ENCODE measurements around the gene HCRTR1. TPM values are rescaled to one million over a fixed set of nuclear protein-coding genes. Genes with fewer than 3 reads are reported as not detected.

Gene HCRTR1
- total RNA-seq, 4 donors from 2014 or later: 0.22 TPM; not detected in 3

GRCh38 chr1:31615414-31615813 lies 2.1 kb upstream of the HCRTR1 start:
- Histone ChIP-seq H3K4me3 (no peak overlapping the region), H3K36me3 (no peaks in the 10 kb centered on the region), H3K9me3 (no peaks in the 10 kb centered on the region), H3K27ac (no peak overlapping the region), H3K27me3 (peaks cover 0 to 35% (median 3%) of the 10 kb centered on the region in 4 donors), H3K4me1 (peaks cover 8 to 16% (median 11%) of the 10 kb centered on the region in 3 donors)
- TF ChIP-seq POLR2A (IDR thresholded peaks at IDR 0.05) (no peak), CTCF (IDR thresholded peaks at IDR 0.05) (no peak)
- DNase-seq: no peak
- 90% methylated on average over 5 of the region's 6 CpGs; no CpG with 5 or more reads in 1 of the 2 donors for WGBS, 2 donors
- intact Hi-C loops (cut with DNase I): no loop called here

- WGBS, 2 donors: 74 to 100% methylated on average over 2 of the region's 2 CpGs
- no peak for DNase-seq
- H3K4me1 ChIP-seq: peaks cover 8 to 16% (median 11%) of the 10 kb centered on the region in 3 donors
- TF ChIP-seq CTCF (IDR thresholded peaks at IDR 0.05) (no peak), POLR2A (IDR thresholded peaks at IDR 0.05) (no peak)
- no peaks in the 10 kb centered on the region for H3K36me3 ChIP-seq
- H3K9me3 ChIP-seq: no peaks in the 10 kb centered on the region
- H3K4me3 ChIP-seq: no peak overlapping the region
- intact Hi-C loops (cut with DNase I): no loop called here
- H3K27ac ChIP-seq: no peak overlapping the region
- peaks cover 0 to 35% (median 3%) of the 10 kb centered on the region in 4 donors for H3K27me3 ChIP-seq
Observed at GRCh38 chr1:31615939-31616338, 1.6 kb upstream of the HCRTR1 start.

GRCh38 chr1:31617916-31618746 lies 642 bp downstream of the HCRTR1 start:
- 30 to 96% methylated on average over 4 to 9 of the region's 56 CpGs for WGBS, 2 donors

GRCh38 chr1:31618916-31619846 lies 1.7 kb downstream of the HCRTR1 start:
- intact Hi-C loops (cut with DNase I): no loop called here
- TF ChIP-seq POLR2A (IDR thresholded peaks at IDR 0.05): no peak
- TF ChIP-seq CTCF (IDR thresholded peaks at IDR 0.05): no peak
- WGBS, 2 donors: 71 to 82% methylated on average over 8 to 21 of the region's 23 CpGs
- Histone ChIP-seq H3K4me3 (no peak overlapping the region), H3K9me3 (no peaks in the 10 kb centered on the region), H3K27me3 (peaks cover 0 to 35% (median 3%) of the 10 kb centered on the region in 4 donors), H3K27ac (no peak overlapping the region), H3K36me3 (no peaks in the 10 kb centered on the region), H3K4me1 (peaks cover 8 to 16% (median 11%) of the 10 kb centered on the region in 3 donors)
- DNase-seq: no peak

More at GRCh38 chr1:31617916-31618746, 642 bp downstream of the HCRTR1 start:
- Histone ChIP-seq H3K4me3 (peak overlapping the region; percentile 31 to 69 (median 46)), H3K9me3 (no peaks in the 10 kb centered on the region), H3K27ac (no peak overlapping the region), H3K4me1 (peaks cover 8 to 16% (median 11%) of the 10 kb centered on the region in 3 donors), H3K27me3 (peaks cover 0 to 35% (median 3%) of the 10 kb centered on the region in 4 donors), H3K36me3 (no peaks in the 10 kb centered on the region)
- TF ChIP-seq CTCF (IDR thresholded peaks at IDR 0.05): peak; percentile 48 to 85 (median 60)
- TF ChIP-seq POLR2A (IDR thresholded peaks at IDR 0.05): no peak
- intact Hi-C loops (cut with DNase I): no loop called here
- DNase-seq: no peak

Data from esophagus squamous epithelium (tissue), 5 donors.